Activated naive CD4-positive, alpha-beta T cell treated with Interleukin-2 at 50 U/mL for 16 hours (primary cell): ENCODE results near the gene PARD3B.
"Not testable (repeated sequence)": the region's sequence is repeated elsewhere in the genome, so short reads cannot be mapped to it uniquely, and the experiment has no call there.

Source experiments
- DNase-seq: peaks from one replicate; pipeline ENCODE4 v3.0.0-alpha.2; 2020

PARD3B gene

DNA sequence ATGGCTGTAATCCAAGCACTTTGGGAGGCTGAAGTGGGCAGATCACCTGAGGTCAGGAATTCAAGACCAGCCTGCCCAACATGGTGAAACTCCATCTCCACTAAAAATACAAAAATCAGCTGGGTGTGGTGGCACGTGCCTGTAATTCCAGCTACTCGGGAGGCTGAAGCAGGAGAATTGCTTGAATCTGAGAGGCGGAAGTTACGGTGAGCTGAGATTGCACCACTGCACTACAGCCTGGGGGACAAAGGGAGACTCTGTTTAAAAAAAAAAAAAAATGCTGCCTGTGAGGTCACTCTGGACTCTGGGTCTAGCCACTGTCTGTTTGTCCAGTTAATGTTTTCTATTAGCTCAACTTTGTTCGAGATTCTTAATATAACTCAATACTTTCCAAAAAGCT is 673.5 kb downstream of the PARD3B start:
- not testable (repeated sequence) for DNase-seq

DNA sequence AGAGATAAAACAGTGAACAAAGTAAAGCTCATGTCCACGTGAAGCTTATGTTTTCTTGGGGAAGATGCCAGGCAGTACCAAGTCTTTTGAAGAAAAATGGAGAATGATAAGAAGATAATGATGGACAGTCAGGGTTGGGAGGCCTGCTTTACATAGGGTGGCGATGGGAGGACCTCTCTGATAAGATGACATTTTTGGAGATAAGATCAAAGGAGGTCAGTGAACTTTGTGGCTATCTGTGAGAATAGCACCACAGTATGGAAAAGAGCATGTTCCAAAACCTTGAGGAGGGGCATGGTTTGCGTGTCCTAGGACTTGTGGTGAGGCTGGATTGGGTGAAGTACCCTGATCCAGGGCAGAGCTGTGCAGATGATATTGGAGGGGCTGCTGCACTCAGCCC is 675.3 kb downstream of the PARD3B start:
- DNase-seq: no peak

- no peak for DNase-seq
These were observed 686.8 kb downstream of the PARD3B start for GRCh38 chr2:205232086-205232485.

- no peak for DNase-seq
These were observed 690.2 kb downstream of the PARD3B start for GRCh38 chr2:205235434-205235833.

DNA sequence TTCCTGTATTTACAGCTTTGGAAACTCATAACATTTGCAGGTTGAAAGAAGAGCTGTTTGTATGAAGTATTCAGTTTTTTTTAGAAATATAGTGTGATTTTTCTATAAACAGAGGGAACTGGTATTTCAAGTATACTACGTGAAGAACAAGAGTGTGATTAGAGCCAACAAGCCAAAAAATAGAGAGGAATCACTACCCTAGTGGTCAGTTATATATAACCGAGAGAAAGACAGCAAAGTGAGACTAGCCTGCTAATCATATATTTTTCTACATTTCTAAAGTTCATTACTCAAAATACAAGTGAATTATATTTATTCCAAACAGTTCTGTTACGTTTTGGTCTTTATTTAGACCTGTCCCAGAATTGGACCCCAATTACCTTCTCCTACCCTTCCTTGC is 692.2 kb downstream of the PARD3B start:
- DNase-seq: no peak

DNA sequence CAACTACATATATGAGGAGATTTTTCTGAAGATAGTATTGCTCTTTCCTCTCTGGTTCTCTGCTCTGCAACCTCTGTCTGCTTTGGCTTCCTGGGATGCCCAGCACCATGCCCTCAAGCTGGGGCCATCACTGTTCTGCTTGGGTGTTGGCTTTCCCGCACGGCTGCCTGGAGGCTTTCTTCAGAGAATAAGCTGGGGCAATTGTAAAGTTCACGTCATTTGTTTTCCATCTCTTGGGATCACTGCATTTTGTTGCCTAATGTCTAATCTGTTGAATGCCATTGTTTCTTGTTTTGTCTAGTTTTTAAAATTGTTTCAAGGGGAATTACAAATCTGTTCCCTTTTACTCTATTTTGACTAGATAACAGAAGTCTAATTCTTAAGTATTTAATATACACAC is 699.7 kb downstream of the PARD3B start:
- no peak for DNase-seq

- no peak for DNase-seq
These were observed 700.4 kb downstream of the PARD3B start for GRCh38 chr2:205245652-205246051.

- no peak for DNase-seq
These were observed 713.8 kb downstream of the PARD3B start for GRCh38 chr2:205259121-205259520.

- DNase-seq: no peak
These were observed 716.3 kb downstream of the PARD3B start for GRCh38 chr2:205261516-205262020.

GRCh38 chr2:205267323-205267722 is 722.0 kb downstream of the PARD3B start:
- no peak for DNase-seq

DNA sequence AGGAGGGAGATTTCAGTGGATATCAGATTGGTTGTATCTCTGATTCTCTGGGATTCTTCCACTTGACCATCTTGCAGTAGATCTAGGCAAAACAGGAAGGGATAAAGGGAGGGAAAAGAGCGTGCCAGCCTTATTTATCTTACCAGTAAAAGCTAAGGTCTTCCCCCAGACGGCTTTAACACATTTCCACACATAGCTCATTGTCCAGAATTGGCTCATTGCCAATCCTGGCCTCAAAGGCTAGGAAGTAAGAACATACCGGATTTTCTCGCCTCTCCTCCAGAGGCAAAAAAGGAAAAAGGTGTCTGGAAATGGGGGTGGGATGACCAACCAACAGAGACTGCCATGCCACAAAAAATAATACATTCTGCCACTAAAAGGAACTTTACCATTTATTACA is 725.4 kb downstream of the PARD3B start:
- no peak for DNase-seq

- no peak for DNase-seq
These were observed 727.9 kb downstream of the PARD3B start for GRCh38 chr2:205273148-205273547.

DNA sequence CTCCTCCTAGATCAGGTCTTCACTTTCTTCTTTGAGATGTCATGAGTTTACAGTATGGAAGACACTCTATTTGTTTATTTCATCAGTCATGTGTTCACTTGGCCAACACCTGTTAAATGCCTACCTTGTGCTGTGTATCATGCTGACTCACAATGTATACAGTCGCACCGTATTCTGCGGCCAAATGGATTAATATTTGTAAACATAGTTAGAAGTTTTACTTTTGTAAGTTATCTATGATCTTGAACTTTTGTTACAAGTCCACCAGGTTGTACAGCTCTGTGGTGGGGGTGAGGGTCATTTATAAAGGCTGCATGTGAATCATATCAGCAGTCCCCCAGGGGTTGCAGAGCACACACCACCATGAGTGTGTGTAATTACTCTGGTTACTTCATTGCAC is 728.4 kb downstream of the PARD3B start:
- no peak for DNase-seq

DNA sequence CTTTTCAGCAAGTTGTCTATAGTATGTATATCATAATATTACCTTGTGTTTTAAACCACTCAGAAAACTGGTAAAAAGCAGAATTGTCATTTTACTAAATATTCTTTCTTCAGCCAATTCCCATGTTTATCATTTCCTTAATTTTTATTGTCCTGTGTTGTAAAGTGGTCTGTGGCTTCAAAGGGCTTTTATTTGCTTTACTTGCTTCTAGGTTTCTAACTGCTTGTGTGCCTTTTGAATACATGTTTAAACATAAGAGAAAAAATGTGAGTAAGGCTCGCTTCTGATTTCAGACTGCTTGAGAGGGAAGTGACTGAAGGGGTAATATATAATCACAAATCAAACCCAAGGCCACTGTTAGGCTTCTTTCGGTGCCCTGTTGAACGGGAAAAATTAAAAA is 729.5 kb downstream of the PARD3B start:
- no peak for DNase-seq

- DNase-seq: no peak
These were observed 731.0 kb downstream of the PARD3B start for GRCh38 chr2:205276116-205276777.

DNA sequence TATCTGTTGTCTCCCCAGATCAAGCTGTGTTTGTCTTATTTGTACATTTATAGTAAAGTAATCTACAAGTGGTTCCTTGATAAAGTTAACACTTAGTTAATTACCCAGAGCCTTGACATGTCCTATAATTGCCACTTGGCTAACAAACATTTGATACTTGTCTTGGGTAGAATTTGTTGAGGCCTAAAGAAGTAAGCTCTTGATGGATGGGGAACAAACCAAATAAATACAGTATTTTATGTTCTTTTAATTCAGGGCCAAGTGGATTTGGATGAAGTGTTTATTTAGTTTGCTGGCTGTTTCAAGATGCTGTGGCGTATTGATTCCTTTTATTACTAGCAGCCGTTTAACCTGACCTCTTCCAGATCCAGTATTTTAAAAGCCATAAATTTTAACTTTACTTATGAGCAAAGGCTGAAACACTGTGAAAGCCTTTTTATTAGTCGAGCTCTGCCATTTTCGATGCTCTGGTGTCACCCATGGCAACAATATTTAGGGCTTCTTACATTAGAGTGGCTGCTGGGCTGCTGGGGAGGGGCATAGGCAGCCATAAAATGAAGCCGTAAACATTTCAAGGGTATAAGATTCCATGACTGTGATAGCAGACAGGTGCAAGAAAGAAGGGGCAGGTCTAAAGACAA is 735.4 kb downstream of the PARD3B start:
- DNase-seq: no peak

GRCh38 chr2:205283736-205284270 is 738.5 kb downstream of the PARD3B start:
- DNase-seq: no peak

DNA sequence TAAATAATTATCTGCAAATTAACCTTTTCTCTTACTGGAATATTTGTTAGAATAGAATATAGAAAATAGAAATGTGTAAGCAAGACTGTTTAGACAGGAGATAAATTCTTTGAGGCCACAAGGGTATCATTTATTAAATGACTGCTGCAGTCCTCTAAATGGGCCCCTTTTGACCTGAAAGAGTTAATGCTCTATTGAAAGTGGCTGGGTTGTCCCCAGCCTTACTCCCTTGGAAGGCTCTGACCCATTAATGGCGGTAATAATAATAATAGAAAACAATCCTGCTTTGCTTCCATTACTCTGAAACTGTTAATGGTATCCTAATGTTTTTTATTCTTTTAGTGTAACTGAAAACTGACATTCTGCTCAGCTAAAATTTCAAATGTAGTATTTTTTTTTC is 739.1 kb downstream of the PARD3B start:
- no peak for DNase-seq

DNA sequence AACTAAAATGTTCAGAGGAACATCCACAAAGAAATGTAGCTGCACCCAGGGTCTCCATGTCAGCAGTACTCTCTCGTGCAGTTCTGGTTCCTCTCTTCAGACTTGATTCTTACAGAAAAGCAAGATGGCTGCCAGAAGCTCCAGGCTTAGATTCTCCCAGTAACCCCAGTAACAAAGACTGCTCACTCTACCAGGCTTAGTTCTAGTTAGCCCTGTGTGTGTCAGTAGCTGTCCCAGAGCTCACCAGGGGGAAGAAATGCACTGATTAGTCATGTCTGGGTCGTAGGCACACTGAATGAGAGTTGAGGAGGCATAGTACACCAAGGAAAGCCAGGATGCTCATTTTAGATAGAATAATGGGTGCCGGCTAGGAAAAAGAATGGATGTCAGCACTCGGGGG is 742.0 kb downstream of the PARD3B start:
- no peak for DNase-seq

- no peak for DNase-seq
These were observed 743.4 kb downstream of the PARD3B start for GRCh38 chr2:205288686-205289085.

- DNase-seq: no peak
These were observed 745.0 kb downstream of the PARD3B start for GRCh38 chr2:205290299-205290698.

GRCh38 chr2:205292665-205293295 is 747.5 kb downstream of the PARD3B start:
- no peak for DNase-seq

DNA sequence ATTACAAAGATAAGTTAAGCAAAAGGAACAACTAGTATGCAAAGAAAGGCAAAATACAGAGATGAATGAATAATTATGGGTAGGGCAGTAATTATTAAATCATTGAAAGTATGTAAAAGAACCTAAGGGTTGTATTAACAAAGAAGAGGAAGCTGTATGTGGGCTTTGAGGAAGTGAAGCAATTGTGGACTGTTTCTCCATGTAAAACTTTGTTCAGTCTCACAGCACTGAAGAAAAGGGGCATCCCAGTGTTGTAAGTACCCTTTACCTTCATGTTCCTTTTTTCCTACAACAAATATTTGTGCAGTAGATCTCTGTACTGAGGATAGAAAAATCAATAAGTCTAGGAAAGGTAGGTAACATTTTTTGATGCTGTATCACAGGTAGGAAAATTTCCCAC is 748.3 kb downstream of the PARD3B start:
- DNase-seq: no peak

DNA sequence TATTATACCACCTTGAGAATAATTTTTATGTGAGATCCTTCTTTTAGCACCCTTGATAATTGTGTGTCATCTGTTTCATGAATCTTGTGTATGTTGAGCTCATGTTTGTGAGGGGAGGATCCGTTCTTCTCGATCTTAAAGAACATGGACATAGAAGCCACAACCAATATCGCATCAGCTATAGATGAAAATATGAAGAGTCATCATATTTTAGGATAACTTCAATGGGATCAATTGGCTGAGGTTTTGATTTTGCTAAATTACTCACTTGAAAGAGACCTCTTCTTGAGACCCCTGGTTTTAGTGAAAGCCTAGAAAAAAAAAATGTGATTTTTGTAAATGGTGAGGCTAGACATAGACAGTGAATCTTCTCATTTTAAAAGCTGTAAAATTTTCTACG is 751.7 kb downstream of the PARD3B start:
- no peak for DNase-seq
